ENCODE results near the gene LYSMD1.
A peak's percentile ranks its signal among the peaks of the same experiment; 100 is the strongest.

LYSMD1 gene

GRCh38 chr1:151135433-151136385 is 30.0 kb downstream of the LYSMD1 start:
- DNase-seq (ENCODE audit: low spot score) = no peak

GRCh38 chr1:151134991-151135390 is 30.7 kb downstream of the LYSMD1 start:
- no peak for DNase-seq (ENCODE audit: low spot score)

GRCh38 chr1:151134396-151134795 is 31.3 kb downstream of the LYSMD1 start:
- DNase-seq (ENCODE audit: low spot score) = no peak

GRCh38 chr1:151133018-151133806 is 32.5 kb downstream of the LYSMD1 start:
- peak; percentile 69 for DNase-seq (ENCODE audit: low spot score)

GRCh38 chr1:151132335-151133017 is 33.2 kb downstream of the LYSMD1 start:
- no peak for DNase-seq (ENCODE audit: low spot score)

- DNase-seq (ENCODE audit: low spot score) = peak; percentile 76
Measured at GRCh38 chr1:151131701-151132334, 33.9 kb downstream of the LYSMD1 start.

GRCh38 chr1:151130987-151131586 is 34.6 kb downstream of the LYSMD1 start:
- peak; percentile 91 for DNase-seq (ENCODE audit: low spot score)

GRCh38 chr1:151128800-151129199 is 36.9 kb downstream of the LYSMD1 start:
- DNase-seq (ENCODE audit: low spot score) = no peak

GRCh38 chr1:151124763-151125403 is 40.8 kb downstream of the LYSMD1 start:
- DNase-seq (ENCODE audit: low spot score) = no peak

GRCh38 chr1:151113877-151114276 is 51.8 kb downstream of the LYSMD1 start:
- no peak for DNase-seq (ENCODE audit: low spot score)
